HG02571 (cell line): ENCODE measurements around the gene ATXN3L.

Experiments used
- ATAC-seq: cut with Tn5 transposase; IDR thresholded peaks from one replicate; pipeline ENCODE4 v1.9.1; 2021; ENCODE audit warnings: mild to moderate bottlenecking, moderate library complexity; ENCODE audit not compliant: unreplicated experiment

The ATXN3L gene

DNA sequence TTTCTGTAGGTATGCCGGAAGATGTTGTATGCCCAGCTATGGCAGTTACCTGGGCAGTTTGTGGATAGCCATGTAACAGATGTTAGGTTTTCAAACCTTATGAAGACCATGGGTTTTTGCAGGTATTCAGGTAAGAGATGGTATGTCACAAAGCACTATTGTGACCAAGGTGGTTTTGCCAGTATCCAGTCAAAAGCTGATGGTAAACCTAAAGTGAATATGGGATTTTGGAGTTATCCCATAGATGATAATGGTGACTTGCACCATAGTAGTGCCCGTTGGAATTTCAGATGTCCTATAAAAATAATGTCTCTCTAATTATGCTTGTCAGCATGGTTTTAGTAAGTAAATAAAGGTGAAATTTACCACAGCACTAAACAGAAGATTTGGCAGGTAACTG, at the start of gene ATXN3L:
TSS of gene ATXN3L (minus strand) at position 101 of the 400 bp plus-strand sequence. CDS start 119 bp downstream, outside the sequence.
- no peak for ATAC-seq

DNA sequence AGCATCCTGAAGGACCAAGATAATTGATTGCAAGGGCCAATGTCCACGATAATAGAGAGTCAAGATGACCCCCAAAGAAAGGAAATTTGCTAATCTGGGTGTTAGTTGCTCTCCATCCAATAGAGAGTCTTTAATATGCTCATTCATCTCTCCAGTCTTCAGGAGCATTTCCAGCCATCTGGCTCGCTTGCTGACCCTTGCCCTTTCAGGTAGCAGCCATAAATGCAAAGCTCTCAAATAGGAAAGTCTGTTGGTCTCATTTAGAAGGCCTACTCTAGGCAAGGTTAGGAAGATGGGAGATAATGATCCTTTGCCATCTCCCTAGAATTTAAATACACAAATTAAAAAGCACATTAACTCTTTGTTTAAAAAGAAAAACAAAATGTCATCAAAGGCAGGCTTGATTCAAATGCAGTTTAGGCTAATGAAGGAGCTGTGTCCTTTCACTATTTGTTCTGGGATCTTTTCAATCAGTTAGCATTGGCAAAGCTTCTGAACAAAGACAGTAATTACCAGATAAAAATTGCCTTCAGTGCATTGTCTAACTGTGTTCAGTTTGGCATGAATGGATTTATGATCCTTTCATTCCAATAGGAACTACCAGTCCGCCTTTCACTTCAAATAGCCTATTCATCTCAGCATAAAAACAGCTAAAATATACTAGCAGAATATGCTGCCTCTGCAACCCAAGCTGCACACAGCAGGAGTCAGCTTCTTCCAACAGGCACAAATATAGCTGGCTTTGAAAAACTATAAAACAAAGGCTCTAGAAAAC, 49.6 kb upstream of the ATXN3L start:
- ATAC-seq = no peak

DNA sequence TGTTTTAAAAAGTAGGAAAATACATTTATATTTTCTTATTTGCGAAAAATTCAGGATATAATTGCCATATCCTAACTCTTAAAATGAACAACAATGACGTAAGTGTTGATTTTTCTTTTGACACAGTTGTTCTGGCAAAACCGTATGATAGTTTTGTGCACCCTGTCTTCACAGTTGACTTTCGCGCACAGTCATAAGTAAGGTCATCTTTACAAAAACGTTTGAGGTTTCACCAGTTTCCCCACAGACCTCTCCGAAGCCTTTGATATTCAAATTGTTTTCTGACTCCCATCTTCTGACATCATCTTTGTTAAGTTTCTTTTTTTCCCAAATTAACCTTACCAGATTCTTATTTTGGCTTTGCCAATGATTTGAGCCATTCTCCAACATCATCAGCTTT, 48.1 kb upstream of the ATXN3L start:
- no peak for ATAC-seq

DNA sequence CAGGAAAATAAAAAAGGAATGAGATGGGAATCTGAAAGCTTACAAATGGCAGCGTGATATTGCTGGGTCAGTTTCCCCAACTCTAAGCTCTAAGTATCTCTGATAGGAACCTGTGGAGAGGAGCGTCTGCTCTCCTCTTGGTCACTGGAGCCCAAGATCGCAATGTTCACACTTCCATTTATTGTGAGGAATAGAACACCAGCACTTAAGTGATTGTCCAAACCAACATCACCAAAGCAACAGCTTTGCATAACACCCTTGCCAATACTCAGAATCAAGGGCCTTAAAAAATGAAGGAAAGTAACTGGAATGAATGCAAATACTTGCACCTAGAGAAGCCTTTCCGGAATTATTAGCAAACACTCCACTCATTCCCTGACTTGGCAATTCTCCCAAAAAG, 46.8 kb upstream of the ATXN3L start:
- no peak for ATAC-seq

DNA sequence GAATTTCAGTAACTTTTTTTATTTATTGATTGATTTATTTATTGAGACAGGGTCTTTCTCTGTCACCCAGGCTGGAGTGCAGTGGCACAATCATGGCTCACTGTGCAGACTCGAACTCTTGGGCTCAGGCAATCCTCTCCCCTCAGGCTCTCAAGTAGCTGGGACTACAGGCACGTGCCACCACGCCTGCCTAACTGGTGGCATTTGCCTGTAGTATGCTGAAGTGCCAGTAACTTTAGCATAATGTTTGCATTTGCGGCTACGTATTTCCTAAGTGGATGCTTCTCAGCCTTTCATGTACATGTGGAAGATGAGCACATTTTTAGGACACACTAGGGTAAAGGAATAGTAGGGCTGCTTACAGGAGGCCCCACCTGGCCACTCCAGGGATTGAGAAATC, 45.3 kb upstream of the ATXN3L start:
- no peak for ATAC-seq

DNA sequence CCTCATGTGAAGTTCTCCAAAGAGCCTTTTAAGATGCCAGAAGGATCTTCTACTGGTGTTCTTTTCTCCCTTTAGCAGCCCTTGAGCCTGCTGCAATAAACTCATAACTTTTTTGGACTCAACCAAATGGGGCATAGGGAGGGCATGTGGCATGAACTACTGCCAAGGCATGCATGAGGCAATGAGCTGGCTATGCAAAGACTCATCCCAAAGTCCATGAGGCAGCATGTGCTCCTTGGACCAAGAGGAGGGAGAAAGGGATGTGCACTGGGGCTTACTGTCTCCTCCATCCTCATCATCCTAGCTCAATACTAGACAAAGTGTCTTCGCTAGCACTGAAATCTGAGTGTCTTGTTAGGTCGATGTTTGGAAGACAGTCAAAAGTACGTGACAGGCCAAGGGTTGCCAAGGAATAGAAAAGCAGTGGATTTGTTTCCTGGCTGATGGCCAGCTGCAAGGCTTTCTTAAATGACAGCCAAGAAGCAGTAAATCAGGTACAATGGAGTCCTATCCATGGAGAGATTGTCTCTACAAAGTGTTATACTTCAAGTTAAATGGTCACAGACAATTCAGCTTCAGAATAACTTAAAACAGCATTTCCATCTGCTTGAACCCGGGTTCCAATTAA, 44.5 kb upstream of the ATXN3L start:
- no peak for ATAC-seq

DNA sequence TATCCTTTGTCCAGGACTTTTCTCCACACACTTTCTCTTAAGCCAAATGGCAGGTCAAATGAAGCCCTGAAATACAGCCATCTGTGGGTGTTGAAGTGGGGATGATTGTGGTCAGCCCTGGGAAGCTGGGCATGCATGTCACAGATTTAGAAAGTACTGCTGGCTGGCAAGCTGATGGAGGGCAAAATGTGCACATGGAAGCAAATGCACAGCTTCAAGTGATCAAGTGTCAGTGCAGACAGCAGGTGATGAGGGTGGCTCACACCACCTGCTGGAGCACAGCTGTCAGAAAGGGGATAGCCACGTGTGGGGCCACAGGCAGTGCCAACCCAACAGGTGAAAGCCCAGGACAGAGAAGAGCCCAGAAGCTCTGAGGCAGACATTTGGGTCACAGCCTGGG, 40.3 kb upstream of the ATXN3L start:
- no peak for ATAC-seq

DNA sequence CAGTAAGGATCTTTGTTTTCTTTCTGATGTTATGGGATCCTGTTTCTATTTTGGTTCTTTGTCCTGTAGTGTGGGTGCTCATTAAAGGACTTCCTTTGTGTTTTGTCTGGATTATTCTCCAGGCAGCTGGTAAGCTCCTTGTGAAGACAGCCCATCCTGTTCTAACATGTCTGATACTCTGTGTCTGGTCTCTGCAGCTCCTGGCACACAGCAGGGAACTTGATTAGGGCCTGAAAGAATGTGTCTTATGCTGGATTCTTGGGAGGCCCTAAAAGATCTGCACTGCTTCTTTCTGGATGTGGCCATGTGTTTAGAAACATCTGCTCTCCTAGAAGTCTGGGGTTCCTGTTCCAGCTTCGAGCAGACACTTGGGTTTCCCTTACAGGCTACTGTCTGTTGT, 38.1 kb upstream of the ATXN3L start:
- ATAC-seq = no peak

DNA sequence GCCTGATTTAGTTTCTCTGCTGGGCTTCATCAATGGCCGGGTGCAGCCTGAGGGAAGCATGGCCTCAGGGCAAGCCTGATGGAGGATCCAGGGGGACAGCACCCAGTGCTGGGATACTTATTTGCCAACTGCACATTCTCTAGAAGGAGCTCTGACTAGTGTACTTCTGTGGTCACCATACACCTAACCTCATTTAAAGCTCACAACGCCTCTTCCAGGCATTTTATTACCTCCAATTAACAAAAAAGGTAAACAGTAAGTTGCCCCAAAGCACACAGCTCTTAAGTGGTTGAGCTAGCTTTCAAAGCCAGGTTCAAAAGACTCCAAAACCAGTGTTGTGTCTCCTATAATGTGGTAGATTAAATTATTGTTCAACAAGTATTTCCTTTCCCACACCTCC, 26.8 kb upstream of the ATXN3L start:
- no peak for ATAC-seq

DNA sequence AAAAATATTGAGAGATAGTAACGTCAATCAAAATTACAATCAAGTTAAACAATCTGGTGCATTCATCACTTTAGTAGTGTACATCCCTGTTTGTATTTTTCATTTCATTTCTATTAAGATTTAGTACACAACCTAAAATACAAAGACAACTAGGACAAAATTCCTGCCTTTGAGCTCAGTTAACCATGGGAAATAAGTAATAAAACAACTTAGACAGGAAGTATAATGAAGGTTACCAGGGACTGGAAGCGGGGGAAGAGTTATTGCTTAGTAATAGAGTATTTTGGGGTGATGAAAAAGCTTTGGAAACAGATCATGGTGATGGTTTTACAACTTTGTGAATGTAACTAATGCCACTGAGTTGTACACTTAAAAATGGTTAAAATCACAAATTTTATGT, 25.6 kb upstream of the ATXN3L start:
- ATAC-seq = no peak

DNA sequence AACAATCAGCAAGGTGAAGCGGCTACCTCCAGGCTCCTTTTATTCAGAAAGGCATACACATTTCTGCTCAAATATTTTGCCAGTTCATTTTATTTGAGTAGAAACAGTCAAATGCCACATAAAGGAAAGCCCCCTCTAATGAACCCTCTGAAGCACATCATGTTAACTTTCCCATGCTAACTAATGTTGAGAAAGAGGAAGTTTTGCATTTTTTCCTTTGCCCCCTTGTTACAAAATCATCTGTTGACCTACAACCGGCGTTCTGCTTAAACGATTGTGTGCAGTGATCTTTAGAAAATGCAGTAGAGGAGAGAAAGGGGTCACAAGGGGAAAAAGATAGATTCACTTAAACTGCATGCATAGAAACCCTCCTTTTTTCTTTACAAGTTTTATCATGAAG, 25.2 kb upstream of the ATXN3L start:
- ATAC-seq = no peak

DNA sequence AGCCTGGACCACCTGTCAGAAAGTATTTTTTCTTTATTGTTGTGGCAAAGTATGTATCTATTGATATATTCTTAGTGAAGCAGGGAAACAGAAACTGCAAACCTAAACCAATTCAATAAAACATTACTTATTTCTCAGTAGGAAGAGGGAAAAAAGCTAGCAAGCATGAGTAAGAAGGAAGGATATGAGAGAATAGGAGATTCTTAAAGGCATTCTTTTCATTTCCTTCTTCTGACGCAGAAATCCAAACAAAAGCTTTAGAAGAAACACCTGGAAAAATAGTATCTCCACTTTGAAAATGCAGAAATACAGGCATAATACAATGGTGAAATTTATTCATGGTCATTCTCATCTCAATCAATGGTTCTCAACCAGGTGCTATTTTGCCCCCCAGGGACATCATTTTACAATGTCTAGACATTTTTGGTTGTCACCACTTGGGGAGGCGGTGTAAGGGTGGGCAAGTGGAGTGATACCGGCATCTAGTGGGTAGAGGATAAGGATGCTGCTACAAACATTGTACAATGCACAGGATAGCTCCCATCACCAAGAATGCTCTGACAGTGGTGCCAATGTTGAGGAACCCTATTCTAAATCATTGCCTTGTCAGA, 21.7 kb upstream of the ATXN3L start:
- ATAC-seq = no peak

DNA sequence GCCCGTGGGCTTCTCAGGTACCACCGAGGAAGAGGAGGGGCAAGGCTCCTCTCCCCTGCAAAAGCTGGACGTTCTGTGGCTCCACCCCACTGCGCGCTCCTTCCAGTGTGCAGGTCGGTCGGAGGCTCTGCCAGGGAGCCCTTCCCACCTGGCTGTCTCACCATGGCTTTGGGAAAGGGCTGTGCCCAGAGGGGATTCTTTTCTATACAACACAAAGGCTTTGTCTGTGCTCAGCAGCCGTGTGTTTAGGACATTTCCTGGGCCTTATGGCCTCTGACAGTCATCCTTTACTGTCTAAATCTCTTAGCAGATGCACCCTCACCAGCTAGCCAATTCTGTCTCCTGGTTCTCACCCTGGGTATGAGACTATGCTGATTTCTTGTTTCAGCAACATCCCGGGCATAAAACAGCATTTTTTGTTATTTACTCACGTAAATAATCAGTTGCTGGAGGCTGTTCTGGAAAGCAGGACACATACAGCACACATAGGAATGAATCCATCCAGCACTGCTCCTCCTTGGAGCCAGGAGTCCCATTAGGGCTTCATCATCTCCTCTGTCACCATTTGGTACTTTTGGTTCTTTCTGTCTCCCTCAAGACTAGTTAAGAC, 20.4 kb upstream of the ATXN3L start:
- ATAC-seq = no peak

DNA sequence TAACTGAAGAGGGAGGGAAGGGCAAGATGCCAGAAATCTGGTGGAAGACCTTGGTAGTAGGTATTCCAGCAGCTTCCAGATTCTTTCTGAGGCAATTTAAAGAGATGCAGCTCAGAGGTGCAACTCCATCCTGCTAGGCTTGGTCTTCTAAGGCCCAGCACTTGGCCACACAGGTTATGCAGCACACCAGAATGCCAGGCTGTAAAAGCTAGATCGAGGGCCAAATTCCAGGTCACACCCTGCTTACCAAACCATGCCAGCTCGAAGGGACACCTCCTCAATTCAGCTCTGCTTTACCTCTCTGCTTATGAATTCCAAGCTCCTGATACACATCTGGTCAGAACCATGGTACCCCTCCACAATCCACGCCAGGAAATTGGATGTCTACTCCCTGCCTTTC, 19.8 kb upstream of the ATXN3L start:
- ATAC-seq = no peak

DNA sequence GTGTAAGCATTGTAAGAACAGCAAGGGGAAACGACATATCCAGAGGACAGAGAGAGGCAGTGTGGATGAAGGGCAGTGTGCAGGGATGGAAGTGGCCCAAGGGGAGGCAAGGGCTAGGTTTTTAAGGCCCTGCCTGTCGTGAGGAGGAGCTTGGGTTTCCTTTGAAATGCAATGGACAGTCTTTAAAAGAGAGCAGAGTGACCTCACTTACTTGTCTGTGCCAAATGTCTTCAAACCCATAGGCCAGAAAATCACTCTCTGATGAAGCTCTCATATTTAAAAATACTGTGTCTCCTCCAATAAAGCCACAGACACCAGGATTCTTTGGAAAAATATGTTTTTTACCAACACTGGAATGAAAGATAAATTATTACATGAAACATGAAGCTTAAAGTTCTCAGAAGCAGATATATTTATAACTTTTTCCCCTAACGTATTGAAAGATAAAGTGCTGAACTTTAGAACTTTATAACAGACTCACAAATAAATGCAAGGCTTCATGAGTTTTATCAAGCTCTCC, 19.2 kb upstream of the ATXN3L start:
- no peak for ATAC-seq

DNA sequence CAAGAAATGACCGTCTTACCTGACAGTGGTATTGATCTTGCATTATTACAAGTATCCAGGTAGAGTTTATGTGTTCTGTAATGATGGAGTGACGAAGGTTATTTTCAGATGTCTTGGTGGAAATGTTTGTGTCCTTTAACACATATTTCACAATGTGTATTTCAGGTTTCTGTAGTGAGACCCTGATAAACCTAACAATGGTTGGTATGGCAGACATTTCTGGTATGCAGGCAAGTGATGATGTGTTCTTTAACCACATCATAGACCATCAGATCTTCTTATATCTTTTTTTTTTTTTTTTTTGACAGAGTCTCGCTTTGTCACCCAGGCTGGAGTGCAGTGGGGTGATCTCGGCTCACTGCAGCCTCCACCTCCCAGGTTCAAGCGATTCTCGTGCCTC, 14.6 kb upstream of the ATXN3L start:
- no peak for ATAC-seq

DNA sequence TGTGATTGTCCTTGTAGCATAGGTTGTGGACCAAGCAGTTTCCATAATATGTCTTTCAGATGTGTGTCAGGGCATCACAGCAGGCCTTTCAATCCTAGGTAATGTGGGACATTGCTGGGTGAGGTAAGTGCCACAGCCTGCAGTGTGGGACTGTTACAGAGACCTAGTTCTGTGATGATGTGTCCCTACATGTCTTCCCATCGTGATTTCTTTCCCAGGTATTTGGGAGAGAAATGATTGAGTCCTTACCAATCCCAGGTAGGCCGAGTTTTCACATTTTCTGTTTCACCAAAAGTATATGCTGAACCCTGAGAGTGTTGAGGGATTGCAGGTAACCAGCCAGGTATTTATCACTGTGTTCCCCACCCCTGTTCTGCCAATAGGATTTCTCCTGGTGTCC, 10.6 kb upstream of the ATXN3L start:
- no peak for ATAC-seq

DNA sequence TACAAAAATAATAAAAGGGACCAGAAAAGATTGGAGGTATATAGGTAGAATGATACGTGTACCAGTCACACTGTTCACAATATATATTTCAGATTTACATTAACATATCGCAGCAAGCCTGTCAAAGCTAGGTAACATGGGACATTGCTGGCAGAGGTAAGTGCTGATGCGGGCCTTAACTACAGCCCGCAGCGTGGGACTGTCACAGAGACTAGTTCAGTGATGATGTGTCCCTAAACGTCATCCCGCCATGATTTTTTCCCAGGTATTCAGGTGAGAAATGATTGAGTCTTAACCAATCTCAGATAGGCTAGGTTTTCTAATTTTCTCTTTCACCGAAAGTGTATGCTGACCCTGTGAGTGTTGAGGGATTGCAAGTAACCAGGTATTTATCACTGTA, 7.8 kb upstream of the ATXN3L start:
- ATAC-seq = no peak

DNA sequence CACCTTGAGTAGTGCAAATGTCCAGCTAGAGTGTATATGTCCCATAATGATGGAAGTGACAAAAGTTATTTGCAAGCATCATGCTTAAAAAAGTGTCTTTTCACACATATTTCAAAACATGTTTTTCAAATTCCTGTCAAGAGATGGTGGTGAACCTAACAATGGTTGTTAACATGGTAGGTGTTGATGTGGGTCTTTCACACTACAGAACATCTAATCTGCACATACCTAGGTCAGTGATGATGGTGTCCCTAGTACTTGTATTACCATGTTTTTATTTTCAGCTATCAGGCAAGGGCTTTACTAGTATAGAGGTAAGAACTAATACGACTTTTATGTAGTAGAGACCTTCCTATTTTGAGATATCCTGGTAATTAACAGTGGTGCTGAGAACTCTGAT, 3.4 kb upstream of the ATXN3L start:
- no peak for ATAC-seq

DNA sequence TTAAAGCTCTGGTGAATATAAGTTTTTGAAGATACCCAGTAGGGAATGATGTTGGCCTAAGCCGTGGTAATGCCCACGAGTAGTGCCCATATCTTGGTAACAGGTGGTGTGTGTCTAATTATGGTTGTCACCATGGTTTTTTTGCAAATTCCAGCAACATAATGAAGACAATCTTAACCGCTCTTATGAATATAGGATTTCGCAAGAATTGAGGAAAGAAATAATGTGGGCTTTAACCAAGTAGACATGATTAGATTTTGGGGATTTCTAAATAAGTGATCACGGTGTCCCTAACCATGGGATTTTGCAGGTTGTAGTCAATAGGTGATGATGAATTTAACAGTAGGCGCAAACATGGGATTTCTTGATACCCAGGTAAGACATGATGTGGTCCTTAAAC, 2.5 kb downstream of the ATXN3L start:
- ATAC-seq = no peak

DNA sequence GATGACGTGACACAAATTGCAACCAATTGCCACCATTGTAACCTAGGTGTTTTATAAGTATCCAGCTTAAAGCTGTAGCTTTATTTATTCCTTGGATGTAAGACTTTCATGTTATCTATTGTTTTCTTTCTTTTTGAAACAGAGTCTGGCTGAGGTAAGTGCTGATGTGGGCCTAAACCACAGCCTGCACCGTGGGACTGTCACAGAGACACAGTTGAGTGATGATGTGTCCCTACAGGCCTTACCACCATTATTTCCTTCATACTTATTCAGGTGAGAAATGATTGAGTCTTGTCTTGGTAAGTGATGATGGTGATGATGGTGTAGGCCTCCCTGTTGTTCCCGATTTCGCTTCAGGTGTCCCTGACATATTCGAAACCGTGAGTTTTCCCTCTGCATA, 8.3 kb downstream of the ATXN3L start:
- no peak for ATAC-seq

DNA sequence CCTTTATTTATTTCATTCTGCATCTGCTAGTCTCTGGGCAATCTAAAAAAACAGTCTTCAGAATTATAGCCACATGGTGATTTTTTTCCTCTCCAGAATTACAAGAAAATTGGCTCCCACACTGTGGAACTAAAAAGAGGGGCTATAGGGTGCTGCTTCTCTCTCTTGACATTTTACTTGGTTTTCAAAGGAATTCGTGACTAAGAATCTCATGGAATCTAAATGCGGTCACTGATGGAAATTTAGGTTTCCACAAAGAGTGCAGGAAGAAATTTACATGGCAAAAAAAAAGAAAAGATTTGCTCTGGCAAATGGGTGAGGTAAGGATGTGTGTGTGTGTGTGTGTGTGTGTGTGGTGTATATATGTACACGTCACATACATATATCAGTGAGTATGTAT, 10.2 kb downstream of the ATXN3L start:
- no peak for ATAC-seq
